Non-pigmented ciliary epithelial cell (primary cell): ENCODE measurements around the gene MAP3K6.

Experiments
- DNase-seq: peaks from one replicate; pipeline ENCODE4 v3.0.0-alpha.2; 2010; ENCODE audit warnings: low read depth

The MAP3K6 gene

DNA sequence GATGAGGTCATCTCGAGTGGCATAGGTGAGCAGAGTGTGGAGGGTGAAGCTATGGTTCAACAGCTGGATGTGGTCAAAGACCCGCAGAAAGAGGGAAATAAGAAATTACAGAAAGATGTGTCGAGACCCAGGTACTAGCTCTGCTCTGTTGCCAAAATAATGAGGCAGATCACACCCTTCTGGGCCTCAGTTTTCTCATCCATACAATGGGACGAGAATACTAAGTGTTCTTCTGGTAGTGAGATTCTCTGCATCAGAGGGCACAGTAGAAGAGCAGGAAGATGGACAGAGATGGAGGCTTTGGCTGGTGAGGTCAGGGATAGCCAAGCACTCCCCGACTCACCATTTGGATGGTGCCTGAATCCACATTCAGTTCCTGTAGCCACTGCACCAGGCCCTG lies 11.1 kb downstream of the MAP3K6 start:
- DNase-seq = no peak

- DNase-seq = no peak
These were observed 13.1 kb downstream of the MAP3K6 start for GRCh38 chr1:27353629-27354028.

- no peak for DNase-seq
These were observed 13.6 kb downstream of the MAP3K6 start for GRCh38 chr1:27353166-27353565.

DNA sequence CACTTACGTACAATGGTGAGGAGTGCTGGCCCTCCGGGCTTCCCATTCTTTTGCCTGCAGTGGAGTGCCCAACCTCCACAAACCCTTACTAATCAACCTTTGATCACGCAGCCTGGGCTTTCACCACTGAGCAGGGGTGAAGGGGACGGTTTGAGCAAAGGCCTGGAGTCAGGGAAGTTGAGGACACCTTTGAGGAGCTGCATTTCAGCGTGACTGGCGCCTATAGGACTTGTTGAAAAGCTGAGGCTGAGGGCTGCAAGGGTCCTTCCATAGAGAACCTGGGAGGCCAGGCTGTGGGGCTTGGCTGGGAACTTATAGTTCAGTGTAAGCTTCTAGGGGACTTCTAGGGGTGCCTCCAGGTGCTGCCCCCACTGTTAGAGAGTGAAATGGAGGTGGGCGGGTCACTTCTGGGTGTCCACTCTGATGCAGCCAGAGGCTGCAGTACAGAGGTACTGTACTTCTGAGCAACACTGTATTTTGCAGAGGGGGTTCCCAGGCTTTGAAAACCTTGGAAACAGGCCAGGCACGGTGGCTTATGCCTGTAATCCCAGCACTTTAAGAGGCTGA lies 15.1 kb downstream of the MAP3K6 start:
- DNase-seq = no peak

DNA sequence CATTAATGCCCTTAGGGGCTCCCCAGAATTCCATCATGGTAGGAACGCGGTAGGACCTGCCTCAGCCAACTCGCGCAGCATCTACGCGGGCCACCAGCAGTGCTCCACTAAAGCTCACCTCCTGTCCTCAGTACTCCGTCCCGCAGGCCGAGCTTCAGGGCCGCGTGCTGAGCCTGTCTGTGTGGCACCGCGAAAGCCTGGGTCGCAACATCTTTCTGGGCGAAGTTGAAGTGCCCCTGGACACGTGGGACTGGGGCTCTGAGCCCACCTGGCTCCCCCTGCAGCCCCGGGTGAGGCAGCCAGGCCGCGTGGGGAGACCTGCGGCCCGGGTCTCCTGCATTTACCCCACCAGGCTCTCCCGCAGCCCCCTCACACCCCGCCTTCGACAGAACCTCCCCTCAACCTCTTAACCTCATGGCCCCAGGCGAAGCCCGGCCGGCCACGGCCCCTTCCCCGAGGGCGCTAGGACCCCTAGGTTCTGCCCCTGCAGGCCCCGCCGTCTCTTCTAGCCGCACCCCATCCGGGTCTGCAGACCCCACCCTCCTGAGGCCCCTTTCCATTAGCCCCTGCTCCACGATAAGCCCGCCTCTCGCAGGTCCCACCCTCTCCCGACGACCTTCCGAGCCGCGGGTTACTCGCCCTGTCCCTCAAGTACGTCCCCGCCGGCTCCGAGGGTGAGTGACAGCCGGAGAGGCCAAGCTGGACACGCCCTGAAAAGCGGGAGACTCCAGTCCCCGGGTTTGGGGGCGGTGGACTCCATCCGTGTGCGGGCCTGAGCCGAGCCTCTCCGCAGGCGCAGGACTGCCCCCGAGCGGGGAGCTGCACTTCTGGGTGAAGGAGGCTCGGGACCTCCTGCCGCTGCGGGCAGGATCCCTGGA lies 15.9 kb downstream of the MAP3K6 start:
- DNase-seq = no peak

DNA sequence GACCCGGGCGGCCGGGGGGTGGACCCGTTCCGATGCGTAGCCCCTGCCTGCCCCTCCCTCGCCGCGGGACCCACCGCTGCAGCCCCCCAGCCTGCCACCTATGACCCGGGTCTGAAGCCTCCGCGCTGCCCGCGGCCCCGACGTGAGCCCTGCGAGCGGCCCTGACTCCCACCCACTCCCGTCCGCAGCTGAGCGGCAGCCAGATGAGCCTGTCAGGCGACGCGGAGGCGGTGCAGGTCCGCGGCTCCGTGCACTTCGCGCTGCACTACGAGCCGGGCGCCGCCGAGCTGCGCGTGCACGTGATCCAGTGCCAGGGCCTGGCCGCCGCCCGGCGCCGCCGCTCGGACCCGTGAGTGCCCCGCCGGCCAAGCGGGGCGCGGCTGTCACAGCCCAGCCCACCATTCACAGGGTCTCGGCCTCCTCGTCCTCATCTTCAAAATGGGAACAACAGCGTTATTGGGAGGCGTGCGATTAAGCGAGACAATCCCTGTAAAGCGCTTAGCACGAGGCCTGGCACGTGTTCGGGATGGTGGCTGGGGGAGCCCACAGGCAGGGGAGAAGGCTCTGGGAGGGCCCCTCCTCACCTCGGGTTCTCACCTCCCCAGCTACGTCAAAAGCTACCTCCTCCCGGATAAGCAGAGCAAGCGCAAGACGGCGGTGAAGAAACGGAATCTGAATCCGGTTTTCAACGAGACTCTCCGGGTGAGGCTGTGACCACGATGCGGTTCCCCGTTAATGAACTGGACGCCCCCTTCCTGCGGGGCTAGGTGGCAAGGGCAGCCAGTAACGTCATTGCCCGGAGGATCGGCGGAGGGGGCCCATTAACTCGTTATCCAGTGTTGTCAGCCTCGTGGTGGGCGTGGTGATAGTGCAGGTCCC lies 16.7 kb downstream of the MAP3K6 start:
- no peak for DNase-seq

DNA sequence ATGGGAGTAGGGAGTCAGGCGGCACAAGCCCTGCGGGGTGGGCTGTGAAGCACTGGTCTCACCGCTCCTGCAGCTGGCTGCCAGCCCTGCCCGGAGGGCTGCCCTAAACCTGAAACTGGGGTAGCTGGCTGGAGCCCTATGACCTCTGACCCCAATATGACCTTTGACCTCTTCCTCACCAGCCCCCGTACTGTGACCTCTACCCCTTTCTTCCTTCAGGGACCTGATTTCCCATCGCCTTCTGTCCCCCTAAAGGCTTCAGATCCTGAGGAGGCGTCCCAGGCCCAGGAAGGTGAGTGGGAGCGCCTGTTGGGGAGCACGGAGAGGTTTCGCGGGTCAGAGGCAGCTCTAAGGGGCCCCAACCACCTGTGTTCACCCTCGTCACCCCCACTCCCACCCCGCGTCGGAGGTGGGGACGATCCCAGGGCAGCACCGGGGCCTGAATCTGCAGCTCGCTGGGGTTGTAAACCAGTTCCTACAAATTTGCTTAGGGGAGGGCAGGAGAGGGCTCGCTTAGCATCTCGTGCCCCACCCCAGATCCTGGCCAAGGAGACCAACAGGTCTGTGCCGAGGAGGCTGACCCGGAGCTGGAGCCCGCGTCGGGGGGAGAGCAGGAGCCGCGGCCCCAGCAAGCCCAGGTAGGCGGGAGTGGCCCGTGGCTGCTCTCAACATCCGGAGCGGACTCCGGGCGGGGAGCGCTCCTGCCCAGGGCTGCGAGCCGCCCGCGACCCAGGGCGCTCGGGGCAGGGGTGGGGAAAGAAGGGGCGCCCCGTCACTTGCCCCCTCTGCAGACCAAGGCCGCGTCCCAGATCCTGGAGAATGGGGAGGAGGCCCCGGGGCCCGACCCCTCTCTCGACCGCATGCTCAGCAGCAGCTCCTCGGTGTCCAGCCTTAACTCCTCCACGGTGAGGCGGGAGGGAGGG lies 17.6 kb downstream of the MAP3K6 start:
- DNase-seq = no peak

- no peak for DNase-seq
These were observed 19.7 kb downstream of the MAP3K6 start for GRCh38 chr1:27346991-27347624.

DNA sequence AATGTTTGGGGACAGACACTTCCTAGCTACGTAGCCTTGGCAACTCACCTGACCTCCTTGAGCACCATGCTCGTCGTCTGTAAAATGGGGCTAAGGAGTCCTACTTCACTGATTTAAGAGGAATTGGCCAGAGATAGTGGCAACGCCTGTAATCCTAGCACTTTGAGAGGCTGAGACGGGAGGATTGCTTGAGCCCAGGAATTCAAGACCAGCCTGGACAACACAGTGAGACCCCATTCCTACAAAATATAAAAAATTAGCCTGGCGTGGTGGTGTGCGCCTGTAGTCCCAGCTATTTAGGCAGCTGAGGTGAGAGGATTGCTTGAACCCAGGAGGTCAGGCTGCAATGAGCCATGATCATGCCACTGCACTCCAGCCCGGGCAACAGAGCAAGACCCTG lies 20.4 kb downstream of the MAP3K6 start:
- DNase-seq = no peak

GRCh38 chr1:27345272-27345671 lies 21.5 kb downstream of the MAP3K6 start:
- DNase-seq = no peak

GRCh38 chr1:27343639-27344025 lies 23.1 kb downstream of the MAP3K6 start:
- DNase-seq = no peak

DNA sequence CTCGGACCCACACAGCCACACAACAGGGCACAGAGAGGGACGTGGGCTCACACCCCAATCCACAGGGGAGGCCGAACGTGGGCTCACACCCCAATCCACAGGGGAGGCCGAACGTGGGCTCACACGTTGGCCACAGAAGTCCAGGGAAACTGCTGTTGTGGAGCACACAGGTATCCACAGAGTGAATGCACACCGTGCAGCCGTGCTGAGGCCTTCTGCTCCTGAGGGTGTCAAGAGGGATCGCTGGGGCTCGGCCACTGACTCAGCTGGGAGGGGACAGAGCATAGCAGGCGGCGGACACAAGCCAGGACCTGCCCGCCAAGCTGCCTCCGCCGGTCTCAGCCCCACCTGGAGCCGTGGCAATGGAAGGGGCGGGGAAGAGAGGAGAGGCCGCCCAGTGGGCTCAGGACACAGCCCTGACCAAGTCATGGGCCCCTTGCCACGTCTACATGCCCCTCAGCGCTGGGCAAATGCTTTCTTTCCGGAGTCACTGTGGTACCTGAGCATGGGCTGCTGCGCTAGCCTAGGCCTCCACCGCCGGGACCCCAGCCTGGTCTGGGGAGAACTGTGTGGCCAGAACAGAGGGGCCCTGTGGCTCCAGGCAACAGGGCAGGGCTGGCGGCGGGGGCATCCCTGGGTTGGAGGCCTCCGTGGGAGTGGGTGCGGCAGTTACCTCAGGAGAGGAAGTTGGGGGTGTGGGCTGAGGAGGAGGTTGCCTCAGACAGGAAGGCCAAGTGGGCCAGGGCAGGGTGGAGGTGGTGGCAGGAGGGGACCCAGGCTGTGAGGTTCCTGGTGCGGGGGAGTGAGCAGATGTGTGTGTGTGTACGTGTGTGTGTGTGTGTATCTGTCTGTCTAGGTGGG lies 23.8 kb downstream of the MAP3K6 start:
- no peak for DNase-seq

- DNase-seq = no peak
These were observed 24.4 kb downstream of the MAP3K6 start for GRCh38 chr1:27342391-27342777.

DNA sequence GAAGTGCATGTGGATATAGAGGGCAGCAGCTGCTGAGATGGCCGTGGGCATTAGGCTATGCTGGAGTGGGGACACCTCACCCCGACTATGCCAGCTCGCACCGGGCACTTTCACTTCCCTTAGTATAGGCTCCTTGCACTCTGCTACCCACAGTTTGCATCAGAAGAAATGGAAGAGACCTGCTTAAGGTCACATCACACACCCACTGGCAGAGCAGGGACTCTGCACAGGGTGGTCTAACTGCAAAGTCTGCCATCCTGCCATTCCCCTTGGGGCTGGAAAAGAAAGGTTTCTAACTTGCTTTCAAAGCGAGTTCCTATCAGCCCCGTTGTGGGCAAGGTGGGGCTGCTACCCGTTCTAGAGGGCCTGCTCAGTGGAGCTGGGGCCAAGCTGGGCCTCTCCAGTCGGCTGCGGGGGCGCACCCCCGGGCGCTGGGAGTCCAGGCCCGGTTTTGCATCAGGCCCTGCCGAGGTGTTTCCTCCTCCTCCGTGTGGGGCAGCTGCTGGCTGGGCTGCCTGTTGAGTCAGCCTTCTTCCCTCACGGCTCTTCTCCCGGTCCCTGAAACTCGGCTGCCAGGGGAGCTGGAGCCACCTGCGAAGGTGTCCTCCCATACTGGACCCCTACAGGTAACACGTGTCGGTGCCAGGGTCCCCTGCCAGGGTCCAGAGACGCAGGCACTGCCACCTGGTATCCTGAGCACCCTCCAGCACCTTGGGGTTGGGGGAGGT lies 25.1 kb downstream of the MAP3K6 start, which contains the start of gene SYTL1:
TSS of gene SYTL1 (plus strand) at position 498 of the 728 bp plus-strand sequence. CDS start 3,313 bp downstream, outside the sequence.
- DNase-seq = no peak

DNA sequence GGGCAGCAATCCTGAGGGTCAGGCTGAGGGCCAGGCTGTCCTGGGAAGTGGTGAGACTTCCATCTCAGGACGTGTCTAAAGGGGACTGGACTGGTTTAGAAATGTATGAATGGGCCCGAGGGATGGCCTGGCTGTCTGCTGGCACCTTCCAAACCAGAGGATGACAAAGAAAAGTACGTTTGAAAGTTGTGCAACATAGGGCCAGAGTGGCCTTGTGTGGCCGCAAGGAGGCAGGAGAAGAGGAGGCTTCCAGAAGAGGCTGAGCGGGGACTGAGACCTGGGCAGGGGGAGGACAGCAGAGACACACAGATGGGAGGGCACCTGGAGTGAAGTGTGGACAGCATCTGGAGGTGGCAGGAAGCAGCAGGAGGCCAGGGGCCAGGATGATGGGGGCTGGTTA lies 27.5 kb downstream of the MAP3K6 start:
- DNase-seq = no peak

GRCh38 chr1:27338751-27339150 lies 28.0 kb downstream of the MAP3K6 start:
- no peak for DNase-seq

GRCh38 chr1:27336756-27337155 lies 30.0 kb downstream of the MAP3K6 start:
- DNase-seq = no peak

- DNase-seq = no peak
These were observed 31.0 kb downstream of the MAP3K6 start for GRCh38 chr1:27335506-27336422.
